8988T (cell line): ENCODE data around the gene BEND5.

Source experiments
- DNase-seq: peaks from one replicate; pipeline ENCODE4 v3.0.0; 2011

BEND5 gene

GRCh38 chr1:48776393-48777218, at the start of gene BEND5:
TSS of gene BEND5 (minus strand) at chr1:48776891. CDS start at chr1:48776831, 60 bp downstream.
- peak; percentile 14 for DNase-seq

- no peak for DNase-seq
Measured at GRCh38 chr1:48823168-48823567, 46.5 kb upstream of the BEND5 start.

GRCh38 chr1:48820491-48820890, 43.8 kb upstream of the BEND5 start:
- DNase-seq: no peak

GRCh38 chr1:48817505-48818114, 40.9 kb upstream of the BEND5 start:
- DNase-seq: no peak

- DNase-seq: no peak
Measured at GRCh38 chr1:48810740-48811139, 34.0 kb upstream of the BEND5 start.

GRCh38 chr1:48808496-48808895, 31.8 kb upstream of the BEND5 start:
- no peak for DNase-seq

GRCh38 chr1:48807554-48808260, 31.0 kb upstream of the BEND5 start:
- no peak for DNase-seq

- DNase-seq: no peak
Measured at GRCh38 chr1:48803474-48803873, 26.8 kb upstream of the BEND5 start.

GRCh38 chr1:48794816-48795215, 18.1 kb upstream of the BEND5 start:
- no peak for DNase-seq

GRCh38 chr1:48793863-48794262, 17.2 kb upstream of the BEND5 start:
- DNase-seq: no peak

GRCh38 chr1:48792961-48793360, 16.3 kb upstream of the BEND5 start:
- no peak for DNase-seq

GRCh38 chr1:48790397-48790796, 13.7 kb upstream of the BEND5 start:
- no peak for DNase-seq

- DNase-seq: no peak
Measured at GRCh38 chr1:48789903-48790302, 13.2 kb upstream of the BEND5 start.

GRCh38 chr1:48785869-48786268, 9.2 kb upstream of the BEND5 start:
- DNase-seq: no peak

GRCh38 chr1:48784301-48784700, 7.6 kb upstream of the BEND5 start:
- DNase-seq: no peak

- no peak for DNase-seq
Measured at GRCh38 chr1:48777219-48777895, 666 bp upstream of the BEND5 start.

GRCh38 chr1:48775831-48776392, 779 bp downstream of the BEND5 start:
- DNase-seq: no peak

- DNase-seq: no peak
Measured at GRCh38 chr1:48773133-48773532, 3.6 kb downstream of the BEND5 start.

- no peak for DNase-seq
Measured at GRCh38 chr1:48772211-48772610, 4.5 kb downstream of the BEND5 start.

GRCh38 chr1:48771561-48771960, 5.1 kb downstream of the BEND5 start:
- no peak for DNase-seq

- no peak for DNase-seq
Measured at GRCh38 chr1:48767975-48768510, 8.6 kb downstream of the BEND5 start.

GRCh38 chr1:48765335-48765734, 11.4 kb downstream of the BEND5 start:
- DNase-seq: no peak

GRCh38 chr1:48761986-48762385, 14.7 kb downstream of the BEND5 start:
- DNase-seq: no peak
